ENCODE data around the gene GSDME.
"Not testable (repeated sequence)": the region's sequence is repeated elsewhere in the genome, so short reads cannot be mapped to it uniquely, and the experiment has no call there.

Gene GSDME

GRCh38 chr7:24757353-24758275, at the start of gene GSDME:
Gene GSDME, minus strand, starts transcription at chr7:24757464. Its CDS starts 7,690 bp downstream, at chr7:24749774.
- no peak for FAIRE-seq

- FAIRE-seq, result no peak
Observed at GRCh38 chr7:24802300-24802699, 45.0 kb upstream of the GSDME start.

- FAIRE-seq, result no peak
Observed at GRCh38 chr7:24801883-24802282, 44.6 kb upstream of the GSDME start.

- FAIRE-seq, result no peak
Observed at GRCh38 chr7:24800667-24801066, 43.4 kb upstream of the GSDME start.

GRCh38 chr7:24800073-24800472, 42.8 kb upstream of the GSDME start:
- FAIRE-seq, result no peak

- FAIRE-seq, result no peak
Observed at GRCh38 chr7:24799506-24799905, 42.2 kb upstream of the GSDME start.

- FAIRE-seq, result no peak
Observed at GRCh38 chr7:24798261-24798660, 41.0 kb upstream of the GSDME start.

- no peak for FAIRE-seq
Observed at GRCh38 chr7:24797270-24797669, 40.0 kb upstream of the GSDME start.

- FAIRE-seq, result no peak
Observed at GRCh38 chr7:24795407-24795767, 38.1 kb upstream of the GSDME start.

- FAIRE-seq, result not testable (repeated sequence)
Observed at GRCh38 chr7:24794751-24795406, 37.6 kb upstream of the GSDME start.

GRCh38 chr7:24793982-24794648, 36.9 kb upstream of the GSDME start:
- FAIRE-seq, result no peak

- no peak for FAIRE-seq
Observed at GRCh38 chr7:24788961-24789576, 31.8 kb upstream of the GSDME start.

- no peak for FAIRE-seq
Observed at GRCh38 chr7:24788075-24788474, 30.8 kb upstream of the GSDME start.

- FAIRE-seq, result no peak
Observed at GRCh38 chr7:24786941-24787340, 29.7 kb upstream of the GSDME start.

GRCh38 chr7:24786306-24786705, 29.0 kb upstream of the GSDME start:
- no peak for FAIRE-seq

GRCh38 chr7:24784277-24784676, 27.0 kb upstream of the GSDME start:
- FAIRE-seq, result no peak

- no peak for FAIRE-seq
Observed at GRCh38 chr7:24783698-24784097, 26.4 kb upstream of the GSDME start.

GRCh38 chr7:24781106-24781505, 23.8 kb upstream of the GSDME start:
- FAIRE-seq, result no peak

GRCh38 chr7:24779283-24779655, 22.0 kb upstream of the GSDME start:
- FAIRE-seq, result no peak

GRCh38 chr7:24778543-24779282, 21.4 kb upstream of the GSDME start:
- no peak for FAIRE-seq

- no peak for FAIRE-seq
Observed at GRCh38 chr7:24777806-24778205, 20.5 kb upstream of the GSDME start.

- FAIRE-seq, result no peak
Observed at GRCh38 chr7:24773646-24774045, 16.4 kb upstream of the GSDME start.

Data from endometrium (tissue), 2 donors.